ENCODE results near the gene ADGRB2.

The ADGRB2 gene

DNA sequence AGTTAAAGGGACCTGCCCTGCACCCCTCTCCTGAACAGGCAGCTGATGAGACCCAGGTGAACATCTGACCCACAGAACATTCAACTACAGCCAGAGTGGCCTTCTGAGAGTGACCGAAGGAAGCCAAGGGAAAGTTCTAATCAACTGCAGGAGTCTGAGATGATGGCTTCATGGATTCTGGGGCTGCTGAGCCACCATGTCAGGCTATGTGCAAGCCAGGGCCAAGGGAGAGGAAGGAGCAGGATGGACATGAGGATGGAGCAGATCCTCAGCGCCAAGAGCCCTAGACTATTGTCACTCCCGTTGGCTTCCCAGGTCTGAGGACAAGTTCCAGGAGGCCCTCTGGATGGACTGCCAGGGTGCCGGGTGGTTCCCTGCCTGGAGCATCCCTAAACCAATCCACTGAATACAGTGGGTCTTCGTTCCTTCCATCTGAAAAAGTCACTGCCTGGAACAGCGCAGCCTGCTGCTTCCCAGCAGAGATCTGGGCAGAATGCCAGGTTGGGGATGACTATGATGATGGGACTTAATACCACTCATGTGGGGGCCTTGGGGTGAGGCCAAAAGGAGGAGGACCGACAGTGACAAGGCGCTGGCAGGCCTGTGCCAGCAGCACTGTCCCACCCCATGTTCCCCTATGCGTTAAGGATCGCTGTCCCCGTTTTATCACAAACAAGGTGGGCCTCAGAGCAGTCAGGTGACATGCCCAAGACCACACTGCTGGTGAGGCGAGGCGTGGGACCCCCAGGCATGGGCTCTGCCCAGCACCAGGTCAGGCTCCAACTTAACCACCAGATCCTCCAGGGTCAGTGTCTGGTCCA lies 31.9 kb upstream of the ADGRB2 start:
- peak; percentile 43 for DNase-seq

- no peak for DNase-seq
Measured at GRCh38 chr1:31795096-31795675, 31.0 kb upstream of the ADGRB2 start.

- no peak for DNase-seq
Measured at GRCh38 chr1:31793586-31794285, 29.6 kb upstream of the ADGRB2 start.

GRCh38 chr1:31793086-31793485 lies 28.9 kb upstream of the ADGRB2 start:
- DNase-seq: no peak

- no peak for DNase-seq
Measured at GRCh38 chr1:31792541-31792940, 28.4 kb upstream of the ADGRB2 start.

DNA sequence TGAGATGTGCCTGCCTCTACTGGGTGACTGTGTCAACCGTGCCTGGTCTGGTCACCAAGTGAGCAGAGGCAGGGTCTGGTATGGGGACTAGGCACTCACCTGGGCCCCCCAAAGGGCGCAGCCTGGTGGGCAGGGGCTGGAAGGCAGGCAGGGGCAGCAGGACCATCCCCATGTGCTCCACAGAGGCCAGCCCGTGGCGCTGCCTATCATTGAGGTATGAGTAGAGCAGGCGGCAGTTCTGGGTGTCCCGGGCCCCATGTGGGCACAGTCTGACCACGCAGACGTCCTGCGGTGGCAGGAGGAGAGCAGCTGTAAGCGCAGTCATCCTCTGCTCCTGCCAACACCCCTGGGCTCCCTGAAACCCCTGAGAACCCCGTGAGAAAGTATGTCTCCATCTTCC lies 28.0 kb upstream of the ADGRB2 start:
- DNase-seq: no peak

- DNase-seq: no peak
Measured at GRCh38 chr1:31791131-31791858, 27.2 kb upstream of the ADGRB2 start.

- DNase-seq: no peak
Measured at GRCh38 chr1:31790641-31791091, 26.5 kb upstream of the ADGRB2 start.

GRCh38 chr1:31790140-31790539 lies 26.0 kb upstream of the ADGRB2 start:
- DNase-seq: no peak

GRCh38 chr1:31789259-31790065 lies 25.3 kb upstream of the ADGRB2 start:
- peak; percentile 89 for DNase-seq

DNA sequence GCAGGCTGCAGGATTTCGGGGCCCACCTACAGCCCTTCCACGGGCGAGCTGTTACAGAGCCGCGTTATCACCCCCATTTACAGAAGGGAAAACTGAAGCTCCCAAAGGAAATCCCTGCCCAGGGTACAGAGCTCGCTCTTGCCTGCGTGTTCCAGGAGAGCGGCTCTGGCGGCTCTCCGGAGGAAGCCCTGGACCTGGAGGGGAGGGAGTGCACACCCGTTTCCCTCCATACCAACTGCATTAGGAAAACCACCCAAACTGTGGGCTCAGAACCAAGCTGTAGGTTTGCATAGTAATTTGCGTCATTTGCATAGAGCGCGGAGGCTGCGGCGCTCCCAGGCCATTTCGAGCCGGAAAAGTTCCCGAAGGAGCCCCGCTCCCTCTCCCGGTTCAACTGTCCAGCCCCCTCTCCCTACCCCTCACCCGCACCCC lies 24.7 kb upstream of the ADGRB2 start:
- no peak for DNase-seq

GRCh38 chr1:31788138-31788824 lies 24.1 kb upstream of the ADGRB2 start:
- peak; percentile 84 for DNase-seq

DNA sequence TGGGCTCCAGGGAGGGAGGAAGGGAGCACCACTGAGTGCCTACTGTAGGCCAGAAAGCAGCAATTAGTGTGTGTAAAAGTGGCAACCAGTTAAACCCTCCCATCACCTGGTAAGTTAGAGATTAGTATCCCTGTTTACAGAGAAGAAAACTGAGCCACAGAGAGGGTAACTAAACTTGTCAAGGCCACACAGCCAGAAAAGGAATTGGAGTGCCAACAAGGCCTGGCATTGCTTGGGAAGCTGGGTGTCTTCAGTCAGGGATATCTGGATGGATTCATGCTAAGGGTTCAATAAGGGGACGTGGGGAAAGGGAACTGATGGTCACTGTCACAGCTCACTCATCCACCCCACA lies 23.6 kb upstream of the ADGRB2 start:
- DNase-seq: no peak

- no peak for DNase-seq
Measured at GRCh38 chr1:31787261-31787660, 23.1 kb upstream of the ADGRB2 start.

- DNase-seq: peak; percentile 67
Measured at GRCh38 chr1:31786366-31787060, 22.4 kb upstream of the ADGRB2 start.

DNA sequence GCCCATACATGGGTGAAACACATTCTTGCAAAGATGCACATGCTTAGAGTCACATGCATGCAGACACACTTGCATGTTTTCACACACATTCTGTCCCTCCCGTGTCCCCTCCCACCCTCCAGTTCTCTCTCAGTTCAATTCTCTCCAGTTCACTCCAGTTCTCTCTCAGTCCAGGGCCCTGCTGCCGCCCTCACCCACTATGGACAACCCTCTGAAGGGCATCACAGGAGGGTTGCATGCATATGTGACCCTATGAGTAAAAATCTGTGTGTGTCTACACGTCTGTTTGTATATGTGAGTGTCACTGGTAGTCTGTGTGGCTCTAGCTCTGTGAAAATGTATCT lies 21.8 kb upstream of the ADGRB2 start:
- DNase-seq: no peak

- DNase-seq: peak; percentile 81
Measured at GRCh38 chr1:31785020-31785946, 21.1 kb upstream of the ADGRB2 start.

DNA sequence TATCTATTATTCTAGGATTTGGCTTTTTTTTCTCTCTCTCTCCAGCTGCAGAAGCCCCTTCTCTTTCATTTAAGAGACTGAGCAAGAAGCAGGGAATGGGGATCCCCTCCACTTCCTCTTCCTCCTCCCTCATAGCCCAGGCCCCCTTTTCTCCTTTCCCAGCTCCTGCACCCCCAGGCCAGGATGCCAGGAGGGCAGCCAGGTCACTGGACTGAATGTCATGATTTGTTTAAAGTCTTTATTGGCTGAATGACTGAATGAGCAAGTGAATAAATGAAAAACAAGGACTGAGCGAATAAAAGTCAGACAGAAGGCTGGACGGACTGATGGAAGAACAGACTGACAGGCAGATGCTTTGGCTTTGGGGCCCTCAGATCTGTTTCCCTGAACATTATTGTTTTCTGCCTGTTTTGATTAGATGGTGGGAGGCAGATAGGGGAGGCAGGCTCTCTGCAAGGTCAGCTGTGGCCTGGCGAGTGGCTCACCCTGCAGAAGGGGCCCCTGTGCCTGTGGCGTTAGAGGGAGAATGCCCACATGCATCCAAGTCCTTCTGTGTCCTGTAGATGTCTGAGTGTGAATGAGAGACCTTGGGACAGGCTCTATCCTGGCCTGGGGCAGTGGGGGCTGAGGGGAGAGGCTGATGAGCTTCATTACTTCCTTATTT lies 20.3 kb upstream of the ADGRB2 start:
- DNase-seq: no peak

GRCh38 chr1:31783846-31784245 lies 19.7 kb upstream of the ADGRB2 start:
- no peak for DNase-seq

Measured in DMS153 (cell line).